WTC11 (cell line): ENCODE measurements around the gene TDP2. TPM values are rescaled to one million over a fixed set of nuclear protein-coding genes. Genes with fewer than 3 reads are reported as not detected.

Source experiments
- ATAC-seq: fragments of 200-7000 bp; cut with Tn5 transposase; 2 replicates; pipeline ENCODE4 v1.10.0; 2021; ENCODE audit warnings: mild to moderate bottlenecking, moderate library complexity
- CTCF ChIA-PET: fragments of 300-600 bp; sonication (Branson Sonifier 250); formaldehyde crosslinking; loops from one replicate; lab custom pipeline; 2021; ENCODE audit warnings: antibody characterized with exemption; lab: Charles Lee
- POLR2A ChIA-PET: fragments of 350-600 bp; sonication (Branson Sonifier 250); formaldehyde crosslinking; loops from one replicate; lab custom pipeline; 2021; ENCODE audit warnings: antibody characterized with exemption; lab: Charles Lee
- DNase-seq: peaks from one replicate; pipeline ENCODE4 v3.0.0; 2021; ENCODE audit warnings: low spot score
- H3K27ac Mint-ChIP-seq: 2 replicates; pipeline ENCODE4 v1.8.0; 2021; ENCODE audit warnings: mixed read lengths
- H3K27me3 Mint-ChIP-seq: 2 replicates; pipeline ENCODE4 v1.8.0; 2021; ENCODE audit warnings: low read depth, mild to moderate bottlenecking, moderate library complexity, mixed read lengths
- H3K36me3 Mint-ChIP-seq: 2 replicates; pipeline ENCODE4 v1.8.0; 2021; ENCODE audit warnings: mixed read lengths
- H3K4me1 Mint-ChIP-seq: 2 replicates; pipeline ENCODE4 v1.8.0; 2022; ENCODE audit warnings: mixed read lengths
- H3K4me3 Mint-ChIP-seq: 2 replicates; pipeline ENCODE4 v1.8.0; 2021; ENCODE audit warnings: mild to moderate bottlenecking, moderate library complexity, mixed read lengths
- H3K9me3 Mint-ChIP-seq: 2 replicates; pipeline ENCODE4 v1.8.0; 2021; ENCODE audit warnings: mixed read lengths
- ELF4 ChIP-seq: sonication (generic); formaldehyde crosslinking; IDR thresholded peaks from 2 replicates; pipeline ENCODE4 v1.8.1; 2022; ENCODE audit warnings: low read depth, mild to moderate bottlenecking, moderate library complexity, missing genetic modification reagents
- GABPB1 ChIP-seq: sonication (generic); formaldehyde crosslinking; IDR thresholded peaks from 2 replicates; pipeline ENCODE4 v1.8.1; 2023; ENCODE audit warnings: mild to moderate bottlenecking, missing genetic modification reagents
- GRHL2 ChIP-seq: fragments of 250-450 bp; sonication (Bioruptor Pico); IDR thresholded peaks from 2 replicates; pipeline ENCODE4 v1.8.0; 2022; ENCODE audit warnings: mild to moderate bottlenecking, moderate library complexity; ENCODE audit not compliant: insufficient replicate concordance, severe bottlenecking
- NFATC4 ChIP-seq: fragments of 250-450 bp; sonication (Bioruptor Pico); IDR thresholded peaks from 2 replicates; pipeline ENCODE4 v1.9.0; 2021; ENCODE audit warnings: mild to moderate bottlenecking
- NFYB ChIP-seq: sonication (generic); formaldehyde crosslinking; conservative IDR thresholded peaks from 2 replicates; pipeline ENCODE4 v1.8.0; 2022; ENCODE audit warnings: low read depth, missing genetic modification reagents
- NR1H2 ChIP-seq: sonication (generic); formaldehyde crosslinking; IDR thresholded peaks from 2 replicates; pipeline ENCODE4 v1.9.0; 2021; ENCODE audit warnings: mild to moderate bottlenecking, moderate library complexity, missing genetic modification reagents
- PRRX2 ChIP-seq: fragments of 250-450 bp; sonication (Bioruptor Pico); IDR thresholded peaks from 2 replicates; pipeline ENCODE4 v1.8.0; 2021; ENCODE audit warnings: mild to moderate bottlenecking
- RORB ChIP-seq: fragments of 250-450 bp; sonication (Bioruptor Pico); IDR thresholded peaks from 2 replicates; pipeline ENCODE4 v1.9.0; 2021; ENCODE audit warnings: mild to moderate bottlenecking
- SMAD4 ChIP-seq: sonication (generic); formaldehyde crosslinking; IDR thresholded peaks from 2 replicates; pipeline ENCODE4 v1.8.0; 2022; ENCODE audit warnings: mild to moderate bottlenecking, missing genetic modification reagents
- ZBTB21 ChIP-seq: sonication (generic); formaldehyde crosslinking; IDR thresholded peaks from 2 replicates; pipeline ENCODE4 v1.8.1; 2023; ENCODE audit warnings: mild to moderate bottlenecking, missing genetic modification reagents, borderline replicate concordance
- ZNF396 ChIP-seq: fragments of 250-450 bp; sonication (Bioruptor Pico); IDR thresholded peaks from 2 replicates; pipeline ENCODE4 v1.8.0; 2021; ENCODE audit warnings: mild to moderate bottlenecking, moderate library complexity, borderline replicate concordance
- total RNA-seq: library from RNA; stranded (reverse); gene quantifications from 3 replicates; pipeline ENCODE4 v1.2.3, GENCODE V29; 2021
- TF ChIP-seq, protein P1 (sequence below): sonication (generic); formaldehyde crosslinking; IDR thresholded peaks from 2 replicates; pipeline ENCODE4 v1.8.1; 2022; ENCODE audit warnings: mild to moderate bottlenecking, moderate library complexity, missing genetic modification reagents
- TF ChIP-seq, protein P2 (sequence below): fragments of 250-450 bp; sonication (Bioruptor Pico); IDR thresholded peaks from 2 replicates; pipeline ENCODE4 v1.9.0; 2021; ENCODE audit warnings: mild to moderate bottlenecking
- TF ChIP-seq, protein P3 (sequence below): fragments of 250-450 bp; sonication (Bioruptor Pico); conservative IDR thresholded peaks from 2 replicates; pipeline ENCODE4 v1.9.0; 2021; ENCODE audit warnings: mild to moderate bottlenecking
- TF ChIP-seq, protein P4 (sequence below): sonication (generic); formaldehyde crosslinking; IDR thresholded peaks from 2 replicates; pipeline ENCODE4 v1.8.0; 2023; ENCODE audit warnings: missing genetic modification reagents, mild to moderate bottlenecking, borderline replicate concordance
- TF ChIP-seq, protein P5 (sequence below): fragments of 250-450 bp; sonication (Bioruptor Pico); IDR thresholded peaks from 2 replicates; pipeline ENCODE4 v1.8.0; 2021; ENCODE audit warnings: mild to moderate bottlenecking
- TF ChIP-seq, protein P6 (sequence below): fragments of 200-600 bp; IDR thresholded peaks from 2 replicates; pipeline ENCODE4 v1.8.0; 2022; ENCODE audit warnings: antibody characterized with exemption
- TF ChIP-seq, protein P7 (sequence below): sonication (generic); formaldehyde crosslinking; IDR thresholded peaks from 2 replicates; pipeline ENCODE4 v1.8.0; 2022; ENCODE audit warnings: mild to moderate bottlenecking, missing genetic modification reagents

The TDP2 gene
- total RNA-seq, 1 experiment from 2014 or later: 49.1 TPM

DNA sequence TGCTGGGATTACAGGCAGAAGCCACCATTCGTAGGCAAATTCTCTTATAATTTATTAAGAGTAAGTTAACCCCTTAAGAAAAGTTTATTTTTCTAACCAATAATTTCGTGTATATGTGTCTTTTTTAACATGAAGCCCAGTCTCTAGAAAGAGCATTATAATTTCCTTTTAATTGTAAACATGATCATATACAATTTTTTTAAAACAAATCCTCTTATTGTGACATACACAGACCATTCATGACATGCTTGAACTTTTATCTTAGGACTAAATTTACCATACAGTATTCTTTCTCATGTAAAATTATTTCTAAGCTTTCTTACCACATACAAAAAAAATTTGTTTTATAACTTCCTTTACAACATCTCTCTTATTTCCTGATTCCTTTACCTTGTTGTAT, 6.9 kb upstream of the TDP2 start:
- H3K9me3 Mint-ChIP-seq: peaks cover 65% of the 10 kb centered on the region
- no peaks in the 10 kb centered on the region for H3K4me1 Mint-ChIP-seq
- H3K36me3 Mint-ChIP-seq: peaks cover 87% of the 10 kb centered on the region
- H3K4me3 Mint-ChIP-seq: no peak overlapping the region
- no peak for TF ChIP-seq GABPB1 (CRISPR knock-in tag)
- TF ChIP-seq, protein P1, sequence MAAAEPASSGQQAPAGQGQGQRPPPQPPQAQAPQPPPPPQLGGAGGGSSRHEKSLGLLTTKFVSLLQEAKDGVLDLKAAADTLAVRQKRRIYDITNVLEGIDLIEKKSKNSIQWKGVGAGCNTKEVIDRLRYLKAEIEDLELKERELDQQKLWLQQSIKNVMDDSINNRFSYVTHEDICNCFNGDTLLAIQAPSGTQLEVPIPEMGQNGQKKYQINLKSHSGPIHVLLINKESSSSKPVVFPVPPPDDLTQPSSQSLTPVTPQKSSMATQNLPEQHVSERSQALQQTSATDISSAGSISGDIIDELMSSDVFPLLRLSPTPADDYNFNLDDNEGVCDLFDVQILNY: no peak
- no peak for TF ChIP-seq NFATC4 (CRISPR knock-in tag)
- TF ChIP-seq, protein P2, sequence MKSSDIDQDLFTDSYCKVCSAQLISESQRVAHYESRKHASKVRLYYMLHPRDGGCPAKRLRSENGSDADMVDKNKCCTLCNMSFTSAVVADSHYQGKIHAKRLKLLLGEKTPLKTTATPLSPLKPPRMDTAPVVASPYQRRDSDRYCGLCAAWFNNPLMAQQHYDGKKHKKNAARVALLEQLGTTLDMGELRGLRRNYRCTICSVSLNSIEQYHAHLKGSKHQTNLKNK (CRISPR knock-in tag): no peak
- TF ChIP-seq, protein P3, sequence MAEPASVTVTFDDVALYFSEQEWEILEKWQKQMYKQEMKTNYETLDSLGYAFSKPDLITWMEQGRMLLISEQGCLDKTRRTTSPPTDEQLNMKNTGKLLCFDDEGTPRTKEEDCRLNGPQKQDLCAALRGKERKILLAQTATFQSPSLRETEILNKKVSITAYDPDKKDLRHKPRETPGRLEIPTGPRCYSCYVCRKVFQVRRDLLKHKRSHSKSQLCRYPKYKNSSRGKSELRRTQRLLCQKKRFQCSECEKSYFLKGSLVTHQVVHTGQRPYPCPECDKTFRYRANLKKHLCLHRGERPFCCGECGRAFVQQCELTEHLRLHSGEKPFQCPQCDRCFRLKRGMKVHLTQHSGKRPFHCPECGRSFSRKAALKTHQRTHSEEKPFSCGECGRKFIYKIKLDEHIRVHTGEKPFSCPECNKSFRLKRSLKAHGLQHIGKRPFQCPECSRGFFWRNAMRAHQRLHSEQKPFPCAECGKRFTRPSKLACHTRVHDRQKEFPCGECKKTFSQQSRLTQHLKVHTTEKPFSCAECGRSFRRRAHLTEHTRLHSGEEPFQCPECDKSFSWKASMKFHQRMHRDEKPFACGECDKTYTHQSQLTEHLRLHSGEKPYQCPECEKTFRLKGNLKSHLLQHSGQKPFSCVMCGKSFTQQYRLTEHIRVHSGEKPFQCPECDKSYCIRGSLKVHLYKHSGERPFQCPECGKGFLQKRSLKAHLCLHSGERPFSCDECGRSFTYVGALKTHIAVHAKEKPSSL: no peak
- TF ChIP-seq, protein P4, sequence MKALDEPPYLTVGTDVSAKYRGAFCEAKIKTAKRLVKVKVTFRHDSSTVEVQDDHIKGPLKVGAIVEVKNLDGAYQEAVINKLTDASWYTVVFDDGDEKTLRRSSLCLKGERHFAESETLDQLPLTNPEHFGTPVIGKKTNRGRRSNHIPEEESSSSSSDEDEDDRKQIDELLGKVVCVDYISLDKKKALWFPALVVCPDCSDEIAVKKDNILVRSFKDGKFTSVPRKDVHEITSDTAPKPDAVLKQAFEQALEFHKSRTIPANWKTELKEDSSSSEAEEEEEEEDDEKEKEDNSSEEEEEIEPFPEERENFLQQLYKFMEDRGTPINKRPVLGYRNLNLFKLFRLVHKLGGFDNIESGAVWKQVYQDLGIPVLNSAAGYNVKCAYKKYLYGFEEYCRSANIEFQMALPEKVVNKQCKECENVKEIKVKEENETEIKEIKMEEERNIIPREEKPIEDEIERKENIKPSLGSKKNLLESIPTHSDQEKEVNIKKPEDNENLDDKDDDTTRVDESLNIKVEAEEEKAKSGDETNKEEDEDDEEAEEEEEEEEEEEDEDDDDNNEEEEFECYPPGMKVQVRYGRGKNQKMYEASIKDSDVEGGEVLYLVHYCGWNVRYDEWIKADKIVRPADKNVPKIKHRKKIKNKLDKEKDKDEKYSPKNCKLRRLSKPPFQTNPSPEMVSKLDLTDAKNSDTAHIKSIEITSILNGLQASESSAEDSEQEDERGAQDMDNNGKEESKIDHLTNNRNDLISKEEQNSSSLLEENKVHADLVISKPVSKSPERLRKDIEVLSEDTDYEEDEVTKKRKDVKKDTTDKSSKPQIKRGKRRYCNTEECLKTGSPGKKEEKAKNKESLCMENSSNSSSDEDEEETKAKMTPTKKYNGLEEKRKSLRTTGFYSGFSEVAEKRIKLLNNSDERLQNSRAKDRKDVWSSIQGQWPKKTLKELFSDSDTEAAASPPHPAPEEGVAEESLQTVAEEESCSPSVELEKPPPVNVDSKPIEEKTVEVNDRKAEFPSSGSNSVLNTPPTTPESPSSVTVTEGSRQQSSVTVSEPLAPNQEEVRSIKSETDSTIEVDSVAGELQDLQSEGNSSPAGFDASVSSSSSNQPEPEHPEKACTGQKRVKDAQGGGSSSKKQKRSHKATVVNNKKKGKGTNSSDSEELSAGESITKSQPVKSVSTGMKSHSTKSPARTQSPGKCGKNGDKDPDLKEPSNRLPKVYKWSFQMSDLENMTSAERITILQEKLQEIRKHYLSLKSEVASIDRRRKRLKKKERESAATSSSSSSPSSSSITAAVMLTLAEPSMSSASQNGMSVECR (CRISPR knock-in tag): no peak
- no peak for TF ChIP-seq SMAD4 (CRISPR knock-in tag)
- no peak for TF ChIP-seq ELF4 (CRISPR knock-in tag)
- TF ChIP-seq NFYB (CRISPR knock-in tag): no peak
- no peak for TF ChIP-seq PRRX2
- TF ChIP-seq RORB (CRISPR knock-in tag): no peak
- TF ChIP-seq, protein P5, sequence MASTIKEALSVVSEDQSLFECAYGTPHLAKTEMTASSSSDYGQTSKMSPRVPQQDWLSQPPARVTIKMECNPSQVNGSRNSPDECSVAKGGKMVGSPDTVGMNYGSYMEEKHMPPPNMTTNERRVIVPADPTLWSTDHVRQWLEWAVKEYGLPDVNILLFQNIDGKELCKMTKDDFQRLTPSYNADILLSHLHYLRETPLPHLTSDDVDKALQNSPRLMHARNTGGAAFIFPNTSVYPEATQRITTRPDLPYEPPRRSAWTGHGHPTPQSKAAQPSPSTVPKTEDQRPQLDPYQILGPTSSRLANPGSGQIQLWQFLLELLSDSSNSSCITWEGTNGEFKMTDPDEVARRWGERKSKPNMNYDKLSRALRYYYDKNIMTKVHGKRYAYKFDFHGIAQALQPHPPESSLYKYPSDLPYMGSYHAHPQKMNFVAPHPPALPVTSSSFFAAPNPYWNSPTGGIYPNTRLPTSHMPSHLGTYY (CRISPR knock-in tag): no peak
- TF ChIP-seq, protein P6, sequence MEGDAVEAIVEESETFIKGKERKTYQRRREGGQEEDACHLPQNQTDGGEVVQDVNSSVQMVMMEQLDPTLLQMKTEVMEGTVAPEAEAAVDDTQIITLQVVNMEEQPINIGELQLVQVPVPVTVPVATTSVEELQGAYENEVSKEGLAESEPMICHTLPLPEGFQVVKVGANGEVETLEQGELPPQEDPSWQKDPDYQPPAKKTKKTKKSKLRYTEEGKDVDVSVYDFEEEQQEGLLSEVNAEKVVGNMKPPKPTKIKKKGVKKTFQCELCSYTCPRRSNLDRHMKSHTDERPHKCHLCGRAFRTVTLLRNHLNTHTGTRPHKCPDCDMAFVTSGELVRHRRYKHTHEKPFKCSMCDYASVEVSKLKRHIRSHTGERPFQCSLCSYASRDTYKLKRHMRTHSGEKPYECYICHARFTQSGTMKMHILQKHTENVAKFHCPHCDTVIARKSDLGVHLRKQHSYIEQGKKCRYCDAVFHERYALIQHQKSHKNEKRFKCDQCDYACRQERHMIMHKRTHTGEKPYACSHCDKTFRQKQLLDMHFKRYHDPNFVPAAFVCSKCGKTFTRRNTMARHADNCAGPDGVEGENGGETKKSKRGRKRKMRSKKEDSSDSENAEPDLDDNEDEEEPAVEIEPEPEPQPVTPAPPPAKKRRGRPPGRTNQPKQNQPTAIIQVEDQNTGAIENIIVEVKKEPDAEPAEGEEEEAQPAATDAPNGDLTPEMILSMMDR: no peak
- TF ChIP-seq ZBTB21: no peak
- TF ChIP-seq ZNF396 (CRISPR knock-in tag): no peak
- TF ChIP-seq, protein P7, sequence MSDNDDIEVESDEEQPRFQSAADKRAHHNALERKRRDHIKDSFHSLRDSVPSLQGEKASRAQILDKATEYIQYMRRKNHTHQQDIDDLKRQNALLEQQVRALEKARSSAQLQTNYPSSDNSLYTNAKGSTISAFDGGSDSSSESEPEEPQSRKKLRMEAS: no peak
- no peak for TF ChIP-seq GRHL2 (CRISPR knock-in tag)
- no peak for TF ChIP-seq NR1H2
- CTCF ChIA-PET: no interaction called here
- no peak overlapping the region for H3K27ac Mint-ChIP-seq
- ATAC-seq: no peak
- POLR2A ChIA-PET: no interaction called here
- no peak for DNase-seq
- H3K27me3 Mint-ChIP-seq: peaks cover 8% of the 10 kb centered on the region
